ENCODE data around the gene ZDHHC5.
"Not testable (repeated sequence)": the region's sequence is repeated elsewhere in the genome, so short reads cannot be mapped to it uniquely, and the experiment has no call there.

The ZDHHC5 gene

GRCh38 chr11:57699813-57700212, 31.9 kb downstream of the ZDHHC5 start:
- H3K36me3 ChIP-seq (replicated peaks; ENCODE audit: low read depth, low read length) = peaks cover 71% of the 10 kb centered on the region
- no peaks in the 10 kb centered on the region for H3K79me2 ChIP-seq (ENCODE audit: low read length)
- TF ChIP-seq CTCF (IDR thresholded peaks at IDR 0.05; ENCODE audit: low read depth, low read length) (no peak), EZH2phosphoT487 (IDR thresholded peaks at IDR 0.05; ENCODE audit: low read depth) (no peak)
- no peaks in the 10 kb centered on the region for H3K4me1 ChIP-seq (ENCODE audit: low read length)
- no peak overlapping the region for H3K27ac ChIP-seq (ENCODE audit: low read length)
- H2AFZ ChIP-seq (ENCODE audit: low read depth, low read length) = no peak overlapping the region
- H4K20me1 ChIP-seq (ENCODE audit: insufficient read depth, low read length) = no peaks in the 10 kb centered on the region
- no peaks in the 10 kb centered on the region for H3K9me3 ChIP-seq (ENCODE audit: insufficient read depth, low read length)
- H3K27me3 ChIP-seq (ENCODE audit: low read depth, low read length) = no peaks in the 10 kb centered on the region
- H3K9ac ChIP-seq (ENCODE audit: low read length) = no peak overlapping the region
- no peak overlapping the region for H3K4me2 ChIP-seq (ENCODE audit: low read length)
- no peak overlapping the region for H3K4me3 ChIP-seq (ENCODE audit: low read length)

DNA sequence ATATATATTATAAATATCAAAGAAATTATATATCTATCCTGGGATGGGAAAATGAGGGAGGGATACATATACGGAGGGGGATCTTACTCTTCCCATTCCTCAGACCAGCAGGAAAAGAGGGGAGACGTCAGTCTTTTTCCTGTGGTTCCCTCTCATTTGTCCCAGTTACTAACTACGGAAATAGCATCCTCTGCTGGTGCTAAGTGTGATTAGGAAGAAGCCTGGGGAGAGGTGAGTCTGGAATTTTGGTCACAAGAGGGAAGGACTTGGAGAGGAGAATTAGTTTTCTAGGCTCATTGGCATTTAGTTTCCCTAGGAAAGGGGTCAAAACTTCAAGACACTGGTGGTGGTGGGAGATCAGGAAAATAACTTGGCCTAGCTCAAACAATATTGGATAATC, 32.5 kb downstream of the ZDHHC5 start:
- no peak overlapping the region for H3K4me3 ChIP-seq (ENCODE audit: low read length)
- no peak overlapping the region for H3K9ac ChIP-seq (ENCODE audit: low read length)
- no peaks in the 10 kb centered on the region for H3K4me1 ChIP-seq (ENCODE audit: low read length)
- no peak overlapping the region for H2AFZ ChIP-seq (ENCODE audit: low read depth, low read length)
- H3K36me3 ChIP-seq (replicated peaks; ENCODE audit: low read depth, low read length) = peaks cover 71% of the 10 kb centered on the region
- H3K27me3 ChIP-seq (ENCODE audit: low read depth, low read length) = no peaks in the 10 kb centered on the region
- H3K9me3 ChIP-seq (ENCODE audit: insufficient read depth, low read length) = no peaks in the 10 kb centered on the region
- TF ChIP-seq EZH2phosphoT487 (IDR thresholded peaks at IDR 0.05; ENCODE audit: low read depth) = no peak
- no peak overlapping the region for H3K4me2 ChIP-seq (ENCODE audit: low read length)
- H3K79me2 ChIP-seq (ENCODE audit: low read length) = no peaks in the 10 kb centered on the region
- H3K27ac ChIP-seq (ENCODE audit: low read length) = no peak overlapping the region
- H4K20me1 ChIP-seq (ENCODE audit: insufficient read depth, low read length) = no peaks in the 10 kb centered on the region

DNA sequence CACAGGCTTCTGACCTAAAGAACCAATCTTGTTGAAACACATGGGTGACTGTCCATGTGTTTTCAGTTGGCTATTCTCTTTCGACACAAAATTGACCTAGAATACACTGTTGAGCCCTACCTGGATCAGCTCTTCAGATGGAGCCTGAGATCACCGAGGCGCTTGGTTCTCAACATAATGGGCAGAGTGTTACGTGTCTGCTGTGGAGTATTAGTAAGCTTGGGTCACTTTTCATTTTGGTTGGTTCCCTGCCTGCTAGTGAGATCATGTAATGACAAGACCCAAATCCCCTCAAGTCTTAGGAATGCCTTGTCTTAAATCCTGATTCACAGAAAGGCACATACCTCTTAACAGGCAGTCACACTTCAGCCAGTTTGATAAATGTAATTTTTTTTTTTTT, 35.4 kb downstream of the ZDHHC5 start:
- Histone ChIP-seq H3K4me2 (ENCODE audit: low read length) (no peak overlapping the region), H3K79me2 (ENCODE audit: low read length) (0 out of 2 replicates have a peak, but pooled peaks cover 5% of the 10 kb centered on the region), H3K27ac (ENCODE audit: low read length) (no peak overlapping the region), H3K4me3 (ENCODE audit: low read length) (no peak overlapping the region), H2AFZ (ENCODE audit: low read depth, low read length) (no peak overlapping the region), H3K9ac (ENCODE audit: low read length) (no peak overlapping the region), H3K27me3 (ENCODE audit: low read depth, low read length) (no peaks in the 10 kb centered on the region), H3K36me3 (replicated peaks; ENCODE audit: low read depth, low read length) (peaks cover 55% of the 10 kb centered on the region), H3K4me1 (ENCODE audit: low read length) (no peaks in the 10 kb centered on the region), H3K9me3 (ENCODE audit: insufficient read depth, low read length) (no peaks in the 10 kb centered on the region), H4K20me1 (ENCODE audit: insufficient read depth, low read length) (no peaks in the 10 kb centered on the region)
- no peak for TF ChIP-seq CTCF (IDR thresholded peaks at IDR 0.05; ENCODE audit: low read depth, low read length)
- no peak for TF ChIP-seq EZH2phosphoT487 (IDR thresholded peaks at IDR 0.05; ENCODE audit: low read depth)

DNA sequence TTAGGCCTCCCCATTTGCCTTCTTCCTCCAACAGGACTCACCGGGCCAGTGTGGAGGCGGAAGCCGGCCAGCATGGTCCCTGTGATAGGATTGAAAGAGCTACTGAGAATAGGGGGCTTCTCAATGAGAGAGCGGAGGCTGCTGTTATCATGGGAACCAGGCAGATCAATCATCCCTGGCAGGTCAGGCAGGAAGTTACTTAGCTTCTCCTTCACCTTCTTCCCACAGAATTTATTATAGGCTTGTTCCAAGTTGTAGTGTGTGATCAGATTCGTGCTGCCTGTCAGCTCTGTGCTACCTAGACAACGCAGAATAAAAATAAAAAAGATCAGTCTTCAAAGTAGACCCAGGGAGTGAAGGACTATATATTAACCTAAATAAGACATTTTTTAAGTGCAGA, 37.0 kb downstream of the ZDHHC5 start:
- Histone ChIP-seq H3K4me1 (ENCODE audit: low read length) (peaks cover 6% of the 10 kb centered on the region), H3K4me2 (ENCODE audit: low read length) (no peak overlapping the region), H3K4me3 (ENCODE audit: low read length) (no peak overlapping the region), H3K36me3 (replicated peaks; ENCODE audit: low read depth, low read length) (peaks cover 40% of the 10 kb centered on the region), H3K79me2 (ENCODE audit: low read length) (peaks cover 6% of the 10 kb centered on the region), H2AFZ (ENCODE audit: low read depth, low read length) (no peak overlapping the region), H3K9me3 (ENCODE audit: insufficient read depth, low read length) (no peaks in the 10 kb centered on the region), H3K27ac (ENCODE audit: low read length) (no peak overlapping the region), H3K27me3 (ENCODE audit: low read depth, low read length) (no peaks in the 10 kb centered on the region), H3K9ac (ENCODE audit: low read length) (no peak overlapping the region), H4K20me1 (ENCODE audit: insufficient read depth, low read length) (no peaks in the 10 kb centered on the region; the same call in 1 of the 2 replicates)
- TF ChIP-seq CTCF (IDR thresholded peaks at IDR 0.05; ENCODE audit: low read depth, low read length) = no peak
- no peak for TF ChIP-seq EZH2phosphoT487 (IDR thresholded peaks at IDR 0.05; ENCODE audit: low read depth)

GRCh38 chr11:57705432-57705831, 37.5 kb downstream of the ZDHHC5 start:
- H3K9me3 ChIP-seq (ENCODE audit: insufficient read depth, low read length); H4K20me1 ChIP-seq (ENCODE audit: insufficient read depth, low read length); H2AFZ ChIP-seq (ENCODE audit: low read depth, low read length); H3K27ac ChIP-seq (ENCODE audit: low read length); H3K9ac ChIP-seq (ENCODE audit: low read length); H3K27me3 ChIP-seq (ENCODE audit: low read depth, low read length); H3K4me2 ChIP-seq (ENCODE audit: low read length); H3K4me3 ChIP-seq (ENCODE audit: low read length): not testable (repeated sequence)
- H3K36me3 ChIP-seq (replicated peaks; ENCODE audit: low read depth, low read length) = peaks cover 38% of the 10 kb centered on the region
- H3K4me1 ChIP-seq (ENCODE audit: low read length) = peaks cover 11% of the 10 kb centered on the region
- H3K79me2 ChIP-seq (ENCODE audit: low read length) = peaks cover 11% of the 10 kb centered on the region

Data from OCI-LY3 (cell line).